H1 (cell line): ENCODE results near the gene PIAS1. TPM values are rescaled to one million over a fixed set of nuclear protein-coding genes. Genes with fewer than 3 reads are reported as not detected.

Experiments
- CTCF ChIA-PET: fragments of 300-600 bp; sonication (Branson Sonifier 250); formaldehyde crosslinking; loops from one replicate; lab custom pipeline; 2021; ENCODE audit not compliant: partially characterized antibody; lab: Charles Lee
- POLR2A ChIA-PET: fragments of 300-600 bp; sonication (Branson Sonifier 250); formaldehyde crosslinking; loops from one replicate; lab custom pipeline; 2021; ENCODE audit warnings: inconsistent platforms; ENCODE audit not compliant: partially characterized antibody; lab: Charles Lee
- DNase-seq, 2 experiments: peaks; one replicate each; pipeline versions ENCODE4 v3.0.0 to v3.0.0-alpha.2; 2010 to 2022; ENCODE audit warnings: low spot score in 2 of 2, low read depth in 1 of 2, mixed read lengths in 1 of 2
- FAIRE-seq: peaks from 2 replicates; lab custom pipeline; 2011; peaks lifted over from hg19 to GRCh38; lab: Jason Lieb, UNC
- H2AFZ ChIP-seq: 2 replicates; pipeline ENCODE4 v1.8.1; 2012; ENCODE audit warnings: low read length, inconsistent platforms
- H2AK5ac ChIP-seq: 2 replicates; pipeline ENCODE4 v1.6.1; 2013; ENCODE audit warnings: low read depth, low read length
- H2BK120ac ChIP-seq: replicated peaks from 2 replicates; pipeline ENCODE3; 2013; ENCODE audit warnings: low read depth, low read length, inconsistent platforms
- H2BK12ac ChIP-seq: 2 replicates; pipeline ENCODE4 v1.6.1; 2013; ENCODE audit warnings: low read depth, low read length
- H2BK15ac ChIP-seq: 2 replicates; pipeline ENCODE4 v1.6.1; 2013; ENCODE audit warnings: low read length
- H2BK20ac ChIP-seq: 2 replicates; pipeline ENCODE4 v1.6.1; 2013; ENCODE audit warnings: low read length
- H2BK5ac ChIP-seq: 2 replicates; pipeline ENCODE4 v1.6.1; 2013; ENCODE audit warnings: low read depth, low read length
- H3K14ac ChIP-seq: 2 replicates; pipeline ENCODE4 v1.6.1; 2013; ENCODE audit warnings: inconsistent platforms; ENCODE audit not compliant: insufficient read length
- H3K18ac ChIP-seq: 2 replicates; pipeline ENCODE4 v1.6.1; 2013; ENCODE audit warnings: low read length; ENCODE audit errors: extremely low read depth
- H3K23ac ChIP-seq: 2 replicates; pipeline ENCODE4 v1.6.1; 2013; ENCODE audit warnings: inconsistent platforms; ENCODE audit not compliant: insufficient read length
- H3K23me2 ChIP-seq: 2 replicates; pipeline ENCODE4 v1.6.1; 2013; ENCODE audit warnings: low read depth, low read length
- H3K27ac ChIP-seq: 2 replicates; pipeline ENCODE4 v1.6.1; 2011; ENCODE audit warnings: low read depth, low read length, inconsistent platforms
- H3K27me3 ChIP-seq, 4 experiments: replicated peaks in 1 of 4; 1 replicate in 1 of 4; 2 replicates in 3 of 4; pipeline versions ENCODE4 v1.6.1 to v1.8.1; 2011 to 2013; ENCODE audit warnings: low read length in 3 of 4, mild to moderate bottlenecking in 3 of 4, inconsistent platforms in 2 of 4, mixed read lengths in 2 of 4, moderate library complexity in 1 of 4; ENCODE audit not compliant: control insufficient read depth in 3 of 4, insufficient read depth in 3 of 4; ENCODE audit errors: extremely low read depth in 1 of 4
- H3K36me3 ChIP-seq, 4 experiments: 2 replicates each; pipeline versions ENCODE4 v1.6.1 to v1.8.1; 2011 to 2013; ENCODE audit warnings: mild to moderate bottlenecking in 4 of 4, low read length in 3 of 4, moderate library complexity in 2 of 4, control low read depth in 1 of 4, inconsistent platforms in 1 of 4; ENCODE audit not compliant: insufficient read depth in 4 of 4, control insufficient read depth in 2 of 4
- H3K4ac ChIP-seq: replicated peaks from 2 replicates; pipeline ENCODE3; 2013; ENCODE audit warnings: low read length, low read depth, mixed read lengths, inconsistent platforms; ENCODE audit not compliant: insufficient read length
- H3K4me1 ChIP-seq, 4 experiments: replicated peaks in 1 of 4; 1 replicate in 1 of 4; 2 replicates in 3 of 4; pipeline versions ENCODE4 v1.6.1 to v1.8.1; 2011 to 2013; ENCODE audit warnings: low read length in 3 of 4, inconsistent platforms in 2 of 4, mixed read lengths in 1 of 4; ENCODE audit not compliant: insufficient read depth in 4 of 4, control insufficient read depth in 3 of 4
- H3K4me2 ChIP-seq, 2 experiments: 2 replicates each; pipeline versions ENCODE4 v1.6.1 to v1.8.1; 2011 to 2013; ENCODE audit warnings: low read depth in 2 of 2, low read length in 2 of 2, control low read depth in 1 of 2, inconsistent platforms in 1 of 2, mild to moderate bottlenecking in 1 of 2; ENCODE audit not compliant: insufficient read depth in 1 of 2
- H3K4me3 ChIP-seq, 4 experiments: fragments of 200-600, 300-600 bp in 1 of 4; sonication (generic), shearing (Covaris generic), sonication (Bioruptor Twin) in 1 of 4; 2 replicates each; pipeline versions ENCODE4 v1.5.1 to v1.8.1; 2011 to 2016; ENCODE audit warnings: low read length in 4 of 4, low read depth in 3 of 4, control low read depth in 2 of 4, inconsistent platforms in 2 of 4, mild to moderate bottlenecking in 2 of 4, mixed read lengths in 1 of 4, moderate library complexity in 1 of 4; ENCODE audit not compliant: insufficient read depth in 2 of 4; ENCODE audit errors: extremely low read depth in 1 of 4
- H3K56ac ChIP-seq: replicated peaks from 2 replicates; pipeline ENCODE3; 2013; ENCODE audit warnings: low read depth, mild to moderate bottlenecking, mixed read lengths, low read length, inconsistent platforms; ENCODE audit not compliant: insufficient read length
- H3K79me1 ChIP-seq: 2 replicates; pipeline ENCODE4 v1.6.1; 2013; ENCODE audit warnings: low read depth, low read length, control low read depth
- H3K79me2 ChIP-seq, 2 experiments: 2 replicates each; pipeline versions ENCODE4 v1.6.1 to v1.8.1; 2012 to 2013; ENCODE audit warnings: low read length in 2 of 2, mild to moderate bottlenecking in 2 of 2, inconsistent platforms in 1 of 2; ENCODE audit not compliant: insufficient read depth in 2 of 2, control insufficient read depth in 1 of 2
- H3K9ac ChIP-seq, 4 experiments: replicated peaks in 1 of 4; 1 replicate in 1 of 4; 2 replicates in 3 of 4; pipeline versions ENCODE4 v1.6.1 to v1.8.1; 2011 to 2013; ENCODE audit warnings: low read depth in 3 of 4, low read length in 3 of 4, control low read depth in 2 of 4, mild to moderate bottlenecking in 2 of 4, moderate library complexity in 2 of 4, inconsistent platforms in 1 of 4; ENCODE audit errors: extremely low read depth in 1 of 4
- H3K9me3 ChIP-seq, 2 experiments: 2 replicates each; pipeline versions ENCODE4 v1.6.1 to v1.8.1; 2012 to 2013; ENCODE audit warnings: mild to moderate bottlenecking in 2 of 2, moderate library complexity in 2 of 2, control low read depth in 1 of 2, inconsistent platforms in 1 of 2, low read depth in 1 of 2, low read length in 1 of 2, mixed read lengths in 1 of 2; ENCODE audit not compliant: insufficient read depth in 2 of 2
- H4K20me1 ChIP-seq, 2 experiments: replicated peaks in 1 of 2; 2 replicates each; pipeline versions ENCODE3 to v1.8.1; 2011 to 2013; ENCODE audit warnings: inconsistent platforms in 2 of 2, low read length in 2 of 2, mild to moderate bottlenecking in 1 of 2; ENCODE audit not compliant: insufficient read depth in 2 of 2, control insufficient read depth in 1 of 2
- H4K5ac ChIP-seq: 2 replicates; pipeline ENCODE4 v1.6.1; 2013; ENCODE audit warnings: low read length, low read depth, mixed read lengths, inconsistent platforms; ENCODE audit not compliant: insufficient read length
- H4K8ac ChIP-seq: 2 replicates; pipeline ENCODE4 v1.8.0; 2013; ENCODE audit warnings: mild to moderate bottlenecking, moderate library complexity, low read length, inconsistent platforms; ENCODE audit not compliant: insufficient read depth; ENCODE audit errors: extremely low read depth
- H4K91ac ChIP-seq: replicated peaks from 2 replicates; pipeline ENCODE3; 2013; ENCODE audit warnings: low read length, mixed read lengths, inconsistent platforms; ENCODE audit not compliant: insufficient read length
- ASH2L ChIP-seq: fragments of 200-600, 300-600 bp; sonication (generic); IDR thresholded peaks from one replicate; pipeline ENCODE4 v1.7.1; 2017; ENCODE audit warnings: low read length
- CHD2 ChIP-seq: IDR thresholded peaks from 2 replicates; pipeline ENCODE4 v1.6.1; 2012; ENCODE audit warnings: low read length, improper control_type of control experiment
- E2F6 ChIP-seq: IDR thresholded peaks from 2 replicates; pipeline ENCODE4 v1.6.1; 2012; ENCODE audit warnings: inconsistent platforms
- HDAC2 ChIP-seq, 2 experiments: fragments of 300-600 bp in 1 of 2; sonication (generic) in 1 of 2; IDR thresholded peaks; 2 replicates each; pipeline ENCODE4 v1.6.1; 2011 to 2012; ENCODE audit warnings: low read depth in 2 of 2, low read length in 2 of 2, mild to moderate bottlenecking in 2 of 2, moderate library complexity in 2 of 2, borderline replicate concordance in 1 of 2, inconsistent platforms in 1 of 2
- JUND ChIP-seq: IDR thresholded peaks from 2 replicates; pipeline ENCODE4 v1.6.1; 2011; ENCODE audit warnings: mild to moderate bottlenecking, improper control_type of control experiment, low read length
- SP1 ChIP-seq: IDR thresholded peaks from 2 replicates; pipeline ENCODE4 v1.6.1; 2011; ENCODE audit warnings: low read depth, low read length
- SP2 ChIP-seq: IDR thresholded peaks from 2 replicates; pipeline ENCODE4 v1.6.1; 2012; ENCODE audit warnings: mild to moderate bottlenecking, low read length, inconsistent platforms
- TEAD4 ChIP-seq: IDR thresholded peaks from 2 replicates; pipeline ENCODE4 v1.6.1; 2012; ENCODE audit warnings: low read depth, low read length, inconsistent platforms, mixed read lengths
- USF2 ChIP-seq: IDR thresholded peaks from 2 replicates; pipeline ENCODE4 v1.6.1; 2011; ENCODE audit warnings: low read length, improper control_type of control experiment
- WGBS, 2 experiments: shearing (Covaris generic) in 1 of 2; methylation state at CpG; one replicate each; pipeline versions ENCODE4 v1.1.6 to v1.1.7; 2013 to 2015; ENCODE audit warnings: low lambda C conversion rate in 2 of 2, mixed read lengths in 2 of 2, inconsistent platforms in 1 of 2, low coverage in 1 of 2, missing lambda C conversion rate in 1 of 2; ENCODE audit not compliant: insufficient replicate concordance in 2 of 2, insufficient coverage in 1 of 2, insufficient read length in 1 of 2; ENCODE audit errors: extremely low coverage in 1 of 2, missing lambda C conversion rate in 1 of 2; 5-methylcytosine and 5-hydroxymethylcytosine counted together
- polyA plus RNA-seq, 7 experiments: library from polyadenylated mRNA; depleted of rRNA in 3 of 7; stranded (reverse) in 5 of 7; unstranded in 2 of 7; fragments of >200 nt in 5 of 7; fragments of 200-250 nt in 2 of 7; gene quantifications; 1 replicate in 5 of 7; 2 replicates in 1 of 7; 4 replicates in 1 of 7; pipeline versions ENCODE4 v1.2.1 to v1.2.3, GENCODE V29; 2011 to 2013; ENCODE audit warnings: missing spikeins in 2 of 7, mixed read lengths in 2 of 7
- total RNA-seq: library from RNA; stranded (reverse); fragmentation: NEBNext Ultra II Directional; extraction: Animal tissue kit (Norgen Biotek cat#: 25700); gene quantifications from 2 replicates; pipeline ENCODE4 v1.2.1, GENCODE V29; 2021

Gene PIAS1
- total and polyA plus RNA-seq, 2 of the 8 experiments (the other 6 are each of a cell fraction or from before 2014, with no cell fraction given) = 30.8 to 34.5 TPM

DNA sequence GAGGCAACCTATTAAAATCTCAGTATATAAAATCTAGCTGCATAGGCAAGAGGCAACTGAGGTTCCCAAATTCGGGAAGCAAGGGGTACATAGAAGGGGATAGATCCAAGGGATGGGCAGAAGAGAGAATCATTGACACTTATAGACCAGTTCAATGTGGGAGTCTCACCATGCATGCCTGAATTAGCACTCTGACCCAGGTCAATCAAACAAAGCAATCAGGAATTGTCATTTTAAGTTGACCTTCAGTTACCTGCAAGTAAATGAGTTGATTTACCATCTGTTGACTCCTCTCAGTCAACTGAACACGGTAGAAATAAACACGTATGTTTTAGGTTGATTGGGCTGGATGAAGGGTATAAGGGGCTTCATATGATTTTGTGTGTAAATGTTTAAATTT lies 33.4 kb upstream of the PIAS1 start:
- Histone ChIP-seq H3K27me3 (peaks cover 0 to 2% (median 0%) of the 10 kb centered on the region in 4 experiments; a peak in 1 of 7 replicates), H4K8ac (no peak overlapping the region), H3K23me2 (no peaks in the 10 kb centered on the region), H3K36me3 (no peaks in the 10 kb centered on the region), H4K20me1 (no peaks in the 10 kb centered on the region), H3K79me2 (no peaks in the 10 kb centered on the region), H2BK20ac (no peak overlapping the region), H2AFZ (no peak overlapping the region), H4K91ac (no peak overlapping the region), H2BK15ac (no peak overlapping the region), H2BK12ac (no peak overlapping the region), H2AK5ac (no peak overlapping the region), H3K18ac (no peak overlapping the region), H3K4ac (no peak overlapping the region), H2BK5ac (no peak overlapping the region), H3K4me2 (no peak overlapping the region), H3K23ac (no peak overlapping the region), H3K4me1 (no peaks in the 10 kb centered on the region), H2BK120ac (no peak overlapping the region), H3K14ac (no peak overlapping the region), H3K9ac (no peak overlapping the region), H4K5ac (no peak overlapping the region), H3K27ac (no peak overlapping the region), H3K9me3 (no peaks in the 10 kb centered on the region), H3K79me1 (no peaks in the 10 kb centered on the region), H3K4me3 (no peak overlapping the region), H3K56ac (no peak overlapping the region)
- no peak for TF ChIP-seq HDAC2 (IDR thresholded peaks at IDR 0.05; ENCODE audit: borderline replicate concordance in 1 of 2, low read depth in 2 of 2, low read length in 2 of 2)
- no peak for TF ChIP-seq USF2
- TF ChIP-seq SP1 = no peak
- TF ChIP-seq CHD2 = no peak
- no peak for TF ChIP-seq ASH2L
- TF ChIP-seq TEAD4 = no peak
- TF ChIP-seq SP2 = no peak
- TF ChIP-seq E2F6 = no peak
- no peak for TF ChIP-seq JUND
- FAIRE-seq (no peak), DNase-seq (no peak)
- POLR2A ChIA-PET = interaction anchor here (0.7 kb wide), 1 partner anchor 104 kb away, joined by 3 read pairs; no protein-coding TSS in a partner anchor
- WGBS, 2 experiments = 85% methylated on average over 3 of the region's 3 CpGs; no CpG with 5 or more reads in 1 of the 2 experiments
- CTCF ChIA-PET = no interaction called here
